ENCODE data around the gene WDR46. TPM values are rescaled to one million over a fixed set of nuclear protein-coding genes. Genes with fewer than 3 reads are reported as not detected.
A peak's percentile ranks its signal among the peaks of the same experiment; 100 is the strongest.
"Not testable (repeated sequence)": the region's sequence is repeated elsewhere in the genome, so short reads cannot be mapped to it uniquely, and the experiment has no call there.

WDR46 gene
- total RNA-seq, 1 donor from 2014 or later: 15.1 TPM

DNA sequence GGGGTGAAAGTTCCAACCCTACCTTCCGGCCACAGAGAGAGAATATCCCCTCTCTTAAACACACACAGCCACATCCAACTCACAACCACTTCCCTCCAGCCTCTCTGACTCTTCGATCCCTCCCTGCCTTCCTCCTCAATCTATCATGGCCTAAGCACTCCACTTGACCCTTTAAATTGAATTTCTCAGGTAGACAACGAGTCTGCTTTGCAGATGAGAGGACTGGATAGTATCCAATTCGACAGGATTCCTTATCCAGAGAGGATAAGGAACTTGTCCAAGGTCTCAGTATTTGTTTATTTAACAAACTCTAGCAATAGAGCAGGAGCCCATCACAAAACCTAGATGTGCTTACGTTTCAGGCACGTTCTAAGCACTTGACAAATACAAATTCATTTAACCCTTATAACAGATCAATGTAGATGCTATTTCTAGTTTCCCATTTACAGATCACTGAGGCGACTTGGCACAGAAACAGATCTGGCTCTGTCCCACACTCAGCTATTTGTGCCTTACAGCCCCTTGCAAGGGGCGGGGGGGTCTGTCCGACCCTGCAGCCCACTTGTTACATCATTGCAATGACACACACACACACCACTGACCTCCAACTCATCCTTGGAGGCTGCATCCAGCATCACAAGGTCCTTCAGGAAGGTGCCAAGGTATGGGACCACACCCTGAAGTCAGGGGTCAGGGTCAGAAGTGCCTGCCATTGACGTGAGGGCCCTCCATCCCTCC, 5.2 kb upstream of the WDR46 start:
- no peak for ATAC-seq
- no peak for DNase-seq
- intact Hi-C loops (cut with micrococcal nuclease): no loop called here

DNA sequence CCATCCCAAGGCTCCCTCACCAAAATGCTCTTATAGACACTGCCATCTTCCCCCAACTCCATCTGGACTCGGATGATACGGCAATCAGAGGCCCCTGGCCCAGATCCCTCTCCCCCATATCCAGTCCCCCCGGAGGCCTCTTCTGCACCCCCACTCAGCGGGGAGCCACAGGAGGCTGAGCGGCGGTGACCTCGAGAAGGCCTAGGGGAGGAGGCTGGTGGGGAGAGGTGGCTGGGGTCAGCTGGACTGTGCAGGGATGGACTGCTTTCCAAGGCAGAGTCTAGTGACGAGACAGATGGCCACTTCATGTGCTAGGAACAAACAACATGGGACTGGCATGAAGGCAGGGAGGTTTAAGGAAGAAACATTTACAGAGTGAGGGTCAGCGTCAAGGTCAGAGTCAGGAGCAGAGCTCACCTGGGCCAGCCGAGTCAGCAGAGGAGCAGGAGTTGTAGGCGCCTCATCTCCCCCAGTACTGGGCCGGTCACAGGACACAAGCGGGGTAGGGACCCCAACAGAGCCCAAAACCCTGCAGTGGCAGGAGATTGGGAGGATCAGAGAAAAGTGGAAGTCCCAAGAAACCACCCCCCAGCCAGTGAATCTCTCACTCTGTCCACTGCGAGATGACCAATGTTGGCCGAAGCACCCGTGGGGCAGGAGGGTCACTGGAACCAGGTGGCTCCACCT, 4.1 kb upstream of the WDR46 start:
- DNase-seq (no peak), ATAC-seq (no peak)
- intact Hi-C loops (cut with micrococcal nuclease): no loop called here

- intact Hi-C loops (cut with micrococcal nuclease): no loop called here
- DNase-seq (no peak), ATAC-seq (no peak)
Observed at GRCh38 chr6:33290459-33290858, 1.4 kb upstream of the WDR46 start.

GRCh38 chr6:33289784-33290315, 811 bp upstream of the WDR46 start:
- ATAC-seq: no peak

DNA sequence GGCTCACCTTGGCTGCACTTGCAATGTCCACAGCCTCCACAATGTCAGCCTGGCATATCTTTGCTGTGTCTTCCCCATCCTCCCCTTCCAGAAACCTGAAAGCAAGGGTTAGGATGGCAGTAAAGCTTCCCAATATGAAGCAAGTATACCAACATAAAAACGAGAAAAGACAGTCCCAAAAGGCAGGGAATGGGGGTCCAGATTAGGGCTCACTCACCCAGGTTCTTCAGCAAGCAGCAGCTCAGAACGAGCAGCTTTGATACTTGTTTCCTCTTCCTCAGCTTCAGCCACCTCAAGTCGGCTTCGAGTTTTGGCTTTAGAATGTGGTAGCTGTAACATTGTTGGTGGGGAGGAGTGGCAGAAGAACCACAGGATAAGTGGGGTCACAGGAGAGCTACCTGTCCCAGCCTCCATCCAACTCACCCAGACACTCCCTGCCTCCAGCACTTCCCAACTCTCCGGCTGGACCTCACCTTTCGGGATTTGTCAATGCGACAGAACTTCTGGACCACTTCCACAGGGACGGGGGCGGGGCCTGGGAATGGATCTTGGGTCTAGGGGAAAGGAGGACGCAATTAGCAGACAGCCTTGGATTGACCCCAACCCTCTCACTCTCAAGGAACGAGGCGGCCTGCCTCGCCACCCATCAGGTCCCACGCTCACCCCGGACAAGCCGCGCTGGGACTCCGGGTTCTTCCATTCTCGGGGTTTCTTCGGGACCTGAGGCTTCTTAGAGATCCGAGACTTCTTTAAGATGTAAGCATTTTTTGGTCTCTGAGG, 708 bp downstream of the WDR46 start:
- intact Hi-C loops (cut with micrococcal nuclease): no loop called here
- no peak for ATAC-seq
- DNase-seq: no peak

More at GRCh38 chr6:33289784-33290315, 811 bp upstream of the WDR46 start:
- intact Hi-C loops (cut with micrococcal nuclease): no loop called here
- DNase-seq: no peak

- ATAC-seq (no peak), DNase-seq (no peak)
- intact Hi-C loops (cut with micrococcal nuclease): no loop called here
Observed at GRCh38 chr6:33286946-33287914, 1.8 kb downstream of the WDR46 start.

DNA sequence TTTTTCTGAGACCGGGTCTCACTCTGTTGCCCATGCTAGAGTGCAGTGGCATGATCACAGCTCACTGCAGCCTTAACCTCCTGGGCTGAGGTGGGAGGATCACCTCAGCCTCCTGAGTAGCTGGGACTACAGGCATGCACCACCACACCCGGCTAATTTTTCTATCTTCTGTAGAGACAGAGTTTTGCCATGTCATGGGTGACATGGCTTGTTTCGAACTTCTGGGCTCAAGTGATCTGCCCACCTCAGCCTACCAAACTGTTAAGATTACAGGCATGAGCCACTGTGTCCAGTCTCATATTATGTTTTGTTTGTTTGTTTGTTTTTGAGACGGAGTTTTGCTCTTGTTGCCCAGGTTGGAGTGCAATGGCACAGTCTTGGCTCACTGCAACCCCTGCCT, 3.8 kb downstream of the WDR46 start:
- ATAC-seq; DNase-seq; intact Hi-C loops (cut with micrococcal nuclease): not testable (repeated sequence)

- DNase-seq: no peak
- intact Hi-C loops (cut with micrococcal nuclease): no loop called here
- no peak for ATAC-seq
Observed at GRCh38 chr6:33280539-33280938, 8.5 kb downstream of the WDR46 start.

DNA sequence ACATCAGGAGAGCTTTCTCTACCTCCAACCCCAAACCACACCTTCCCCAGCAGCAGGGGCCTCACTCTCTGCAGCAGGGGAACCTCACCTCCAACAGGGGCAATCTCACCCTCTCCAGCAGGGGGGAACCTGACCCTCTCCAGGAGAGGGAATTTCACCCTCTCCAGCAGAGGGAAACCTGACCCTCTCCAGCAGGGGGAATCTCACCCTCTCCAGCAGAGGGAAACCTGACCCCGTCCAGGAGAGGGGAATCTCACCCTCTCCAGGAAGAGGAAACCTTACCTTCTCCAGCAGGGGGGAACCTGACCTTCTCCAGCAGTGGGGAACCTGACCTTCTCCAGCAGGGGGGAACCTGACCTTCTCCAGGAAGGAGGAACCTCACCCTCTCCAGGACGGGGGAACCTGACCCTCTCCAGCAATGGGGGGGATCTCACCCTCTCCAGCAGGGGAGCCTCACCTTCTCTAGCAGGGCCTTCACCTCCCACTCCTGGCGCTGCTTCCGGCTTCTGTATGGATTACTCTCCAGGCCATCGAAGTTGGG, 9.0 kb downstream of the WDR46 start:
- ATAC-seq (no peak), DNase-seq (no peak)
- intact Hi-C loops (cut with micrococcal nuclease): no loop called here

DNA sequence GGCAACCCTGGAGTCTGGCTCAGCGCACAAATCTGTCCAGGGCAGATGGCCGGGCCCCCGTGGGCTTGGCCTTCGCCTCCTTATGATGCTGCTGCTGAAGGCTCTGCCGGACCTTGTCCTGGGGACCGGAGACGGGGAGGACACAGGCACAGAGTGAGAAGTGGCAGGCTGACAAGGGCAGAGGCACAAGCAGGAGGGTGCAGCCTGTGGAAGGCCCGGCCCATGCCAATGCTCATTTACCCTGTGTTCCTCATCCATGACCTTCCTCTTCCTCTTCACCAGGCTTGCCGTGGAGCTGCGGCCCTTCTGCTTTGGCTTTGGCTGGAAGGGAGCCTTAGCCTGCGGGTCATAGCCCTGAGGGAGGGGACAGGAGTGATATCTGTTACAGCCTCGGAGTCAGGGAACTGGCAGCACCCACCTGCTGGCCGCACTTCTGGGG, 9.8 kb downstream of the WDR46 start:
- no peak for ATAC-seq
- intact Hi-C loops (cut with micrococcal nuclease): no loop called here
- DNase-seq: no peak

DNA sequence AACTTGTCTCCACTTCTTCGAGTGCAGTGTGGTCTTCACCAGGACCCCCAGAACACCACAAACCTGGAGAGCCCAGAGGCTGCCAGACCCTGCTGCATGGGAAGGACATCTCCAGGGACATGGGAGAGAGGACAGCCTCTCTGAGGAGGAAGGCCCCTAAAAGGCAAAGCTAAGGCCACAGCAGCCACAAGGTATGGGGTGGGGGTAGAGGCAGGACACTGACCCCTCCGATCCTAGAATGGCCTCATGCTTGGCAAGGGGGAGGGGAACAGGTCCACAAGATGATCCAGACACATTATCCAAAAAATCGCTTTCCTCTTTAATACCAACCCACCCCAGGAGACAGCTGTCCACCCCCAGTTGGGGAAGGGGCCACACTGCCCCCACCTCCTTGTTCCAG, 10.2 kb downstream of the WDR46 start:
- ATAC-seq (no peak), DNase-seq (no peak)
- intact Hi-C loops (cut with micrococcal nuclease): no loop called here

DNA sequence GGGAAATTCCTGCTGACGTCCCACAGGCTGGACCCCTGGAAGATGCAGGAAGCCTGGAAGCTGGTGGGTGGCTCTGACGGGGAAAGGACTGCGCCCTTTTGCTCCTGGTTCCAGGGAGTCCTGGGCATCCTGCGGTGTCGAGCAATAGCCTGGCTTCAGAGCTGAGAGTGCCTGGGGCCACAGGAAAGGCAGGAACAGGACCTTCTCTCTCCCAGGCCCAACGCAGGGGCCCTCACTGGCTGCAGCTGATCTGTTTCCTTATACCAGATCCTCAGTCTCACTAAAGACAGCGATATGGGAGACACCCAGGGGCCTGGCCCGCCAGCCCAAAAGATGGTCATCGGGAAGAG, 10.7 kb downstream of the WDR46 start:
- intact Hi-C loops (cut with micrococcal nuclease): no loop called here
- ATAC-seq (no peak), DNase-seq (no peak)

DNA sequence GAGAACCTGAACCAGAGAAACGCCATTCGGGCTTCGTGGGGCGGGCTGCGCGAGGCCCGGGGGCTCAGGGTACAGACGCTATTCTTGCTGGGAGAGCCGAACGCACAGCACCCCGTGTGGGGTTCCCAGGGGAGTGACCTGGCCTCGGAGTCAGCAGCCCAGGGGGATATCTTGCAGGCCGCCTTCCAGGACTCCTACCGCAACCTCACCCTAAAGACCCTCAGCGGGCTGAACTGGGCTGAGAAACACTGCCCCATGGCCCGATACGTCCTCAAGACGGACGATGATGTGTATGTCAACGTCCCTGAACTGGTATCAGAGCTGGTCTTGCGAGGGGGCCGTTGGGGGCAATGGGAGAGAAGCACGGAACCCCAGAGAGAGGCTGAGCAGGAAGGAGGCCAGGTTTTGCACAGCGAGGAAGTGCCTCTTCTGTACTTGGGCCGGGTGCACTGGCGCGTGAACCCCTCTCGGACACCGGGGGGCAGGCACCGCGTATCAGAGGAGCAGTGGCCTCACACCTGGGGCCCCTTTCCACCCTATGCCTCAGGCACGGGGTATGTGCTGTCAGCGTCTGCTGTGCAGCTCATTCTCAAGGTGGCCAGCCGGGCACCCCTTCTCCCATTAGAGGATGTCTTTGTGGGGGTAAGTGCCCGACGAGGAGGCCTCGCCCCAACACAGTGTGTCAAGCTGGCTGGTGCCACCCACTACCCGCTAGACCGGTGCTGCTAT, 11.2 kb downstream of the WDR46 start:
- DNase-seq: peak; percentile 37
- peak; percentile 1 for ATAC-seq
- intact Hi-C loops (cut with micrococcal nuclease): no loop called here

- peak; percentile 76 for ATAC-seq
- intact Hi-C loops (cut with micrococcal nuclease): no loop called here
- peak; percentile 87 for DNase-seq
Observed at GRCh38 chr6:33276864-33277662, 12.0 kb downstream of the WDR46 start, which contains the start of gene B3GALT4. Gene B3GALT4, plus strand, starts transcription at chr6:33277123. Its CDS starts 297 bp downstream, at chr6:33277420.

GRCh38 chr6:33276581-33276863, 12.5 kb downstream of the WDR46 start:
- DNase-seq (no peak), ATAC-seq (no peak)
- intact Hi-C loops (cut with micrococcal nuclease): no loop called here

DNA sequence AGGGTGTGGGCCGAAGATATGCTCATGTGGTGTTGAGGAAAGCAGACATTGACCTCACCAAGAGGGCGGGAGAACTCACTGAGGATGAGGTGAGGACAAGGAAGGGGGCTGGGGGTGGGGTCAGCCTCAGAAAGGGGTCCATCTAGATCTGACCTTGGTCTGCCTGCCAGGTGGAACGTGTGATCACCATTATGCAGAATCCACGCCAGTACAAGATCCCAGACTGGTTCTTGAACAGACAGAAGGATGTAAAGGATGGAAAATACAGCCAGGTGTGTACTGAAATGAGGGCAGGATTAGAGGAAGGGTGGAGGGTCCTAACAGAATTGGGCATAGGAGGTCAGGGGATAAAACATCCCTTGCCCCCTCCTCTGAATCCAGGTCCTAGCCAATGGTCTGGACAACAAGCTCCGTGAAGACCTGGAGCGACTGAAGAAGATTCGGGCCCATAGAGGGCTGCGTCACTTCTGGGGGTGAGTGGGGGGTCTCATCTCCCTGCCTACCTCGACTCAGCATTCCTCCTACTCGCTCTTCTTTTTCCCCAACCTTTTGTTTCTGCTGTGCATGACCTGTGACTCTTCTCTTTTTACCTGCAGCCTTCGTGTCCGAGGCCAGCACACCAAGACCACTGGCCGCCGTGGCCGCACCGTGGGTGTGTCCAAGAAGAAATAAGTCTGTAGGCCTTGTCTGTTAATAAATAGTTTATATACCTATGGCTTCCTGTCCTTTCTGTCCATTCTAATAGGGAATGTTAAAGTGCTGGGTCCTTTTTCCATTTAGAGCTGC, 13.1 kb downstream of the WDR46 start:
- ATAC-seq; DNase-seq; intact Hi-C loops (cut with micrococcal nuclease): not testable (repeated sequence)

Measured in left ventricle myocardium superior (tissue), 1 donor.